GM12874 (cell line): ENCODE data around the gene SLIT1.

Experiments
- CTCF ChIP-seq: IDR thresholded peaks from 2 replicates; pipeline ENCODE4 v1.5.1; 2011; ENCODE audit warnings: low read depth, mild to moderate bottlenecking, control low read depth, low read length, moderate library complexity; ENCODE audit not compliant: insufficient read depth

SLIT1 gene

GRCh38 chr10:96978621-96979154, 207.1 kb downstream of the SLIT1 start:
- no peak for TF ChIP-seq CTCF

GRCh38 chr10:96975136-96975535, 210.6 kb downstream of the SLIT1 start:
- TF ChIP-seq CTCF, result no peak

GRCh38 chr10:96973809-96974747, 211.7 kb downstream of the SLIT1 start:
- TF ChIP-seq CTCF, result no peak

GRCh38 chr10:96972264-96972663, 213.5 kb downstream of the SLIT1 start:
- TF ChIP-seq CTCF, result no peak

GRCh38 chr10:96971324-96971723, 214.4 kb downstream of the SLIT1 start:
- TF ChIP-seq CTCF, result no peak

GRCh38 chr10:96968682-96969423, 216.9 kb downstream of the SLIT1 start:
- no peak for TF ChIP-seq CTCF

- TF ChIP-seq CTCF, result no peak
Observed at GRCh38 chr10:96967847-96968246, 217.9 kb downstream of the SLIT1 start.
